Adrenal gland (tissue), 12 donors: ENCODE results near the gene EFNA4. TPM values are rescaled to one million over a fixed set of nuclear protein-coding genes. Genes with fewer than 3 reads are reported as not detected.

ENCODE experiments used
- DNase-seq, 7 donors: peaks; one replicate each; pipeline ENCODE4 v3.0.0-alpha.2; 2019 to 2020
- H3K27ac ChIP-seq, 5 donors: fragments of 200-600 bp; sonication (generic) in 4 of 5; 1 replicate in 3 of 5; 2 replicates in 2 of 5; pipeline versions ENCODE4 v1.5.1 to v1.8.0; 2016 to 2020; ENCODE audit warnings: mild to moderate bottlenecking in 1 of 5
- H3K27me3 ChIP-seq: fragments of 200-600 bp; 2 replicates; pipeline ENCODE4 v1.8.0; 2021
- H3K36me3 ChIP-seq, 2 donors: fragments of 200-600 bp; replicated peaks in 1 of 2; 1 replicate in 1 of 2; 2 replicates in 1 of 2; pipeline versions ENCODE4 v1.5.1 to v1.8.0; 2018 to 2022
- H3K4me1 ChIP-seq, 2 donors: fragments of 200-600 bp; replicated peaks in 1 of 2; 1 replicate in 1 of 2; 2 replicates in 1 of 2; pipeline versions ENCODE4 v1.5.1 to v1.8.0; 2018 to 2021
- H3K4me3 ChIP-seq, 4 donors: fragments of 200-600 bp; sonication (generic) in 3 of 4; one replicate each; pipeline ENCODE4 v1.5.1; 2016 to 2018
- H3K9me3 ChIP-seq, 3 donors: fragments of 200-600 bp; sonication (generic) in 1 of 3; replicated peaks in 1 of 3; 1 replicate in 2 of 3; 2 replicates in 1 of 3; pipeline versions ENCODE4 v1.5.1 to v1.8.0; 2016 to 2021
- POLR2A ChIP-seq, 2 donors: fragments of 450-650 bp; IDR thresholded peaks; one replicate each; pipeline ENCODE4 v1.6.1; 2017; ENCODE audit warnings: antibody characterized with exemption in 2 of 2, mild to moderate bottlenecking in 2 of 2, moderate library complexity in 1 of 2
- WGBS, 4 donors: extraction: QIAGEN DNeasy Blood & Tissue Kit in 2 of 4; methylation state at CpG; one replicate each; pipeline versions ENCODE4 v1.1.5 to v1.1.7; 2013 to 2017; 5-methylcytosine and 5-hydroxymethylcytosine counted together
- intact Hi-C, 2 donors: fragments of 100-400 bp; cut with DNase I; formaldehyde crosslinking; loops; one replicate each; pipeline versions ENCODE4 v1.14.1 to v1.15.0; 2022 to 2023
- polyA plus RNA-seq, 3 donors: library from polyadenylated mRNA; stranded (reverse); fragments of 200-250 nt in 2 of 3; fragments of 350-450 nt in 1 of 3; fragmentation: Illumina TruSeq in 1 of 3; extraction: RNeasy Lipid Tissue Mini Kit (QIAGEN cat#74804) in 1 of 3; gene quantifications; one replicate each; pipeline ENCODE4 v1.2.3, GENCODE V29; 2013 to 2014
- total RNA-seq, 9 donors: library from RNA; depleted of rRNA in 4 of 9; stranded (reverse); fragments of >200 nt in 4 of 9; fragments of 120-200 nt in 1 of 9; fragmentation: NEBNext Ultra II Directional in 1 of 9; extraction: Animal tissue kit (Norgen Biotek cat#: 25700) in 1 of 9; gene quantifications; one replicate each; pipeline versions ENCODE4 v1.1.0 to v1.2.4, GENCODE V29; 2013 to 2023
- TF ChIP-seq, protein P1 (sequence below), 6 experiments: fragments of 450-650 bp in 4 of 6; fragments of 200-600 bp in 2 of 6; sonication (generic) in 1 of 6; IDR thresholded peaks; 1 replicate in 5 of 6; 2 replicates in 1 of 6; pipeline versions ENCODE4 v1.5.1 to v1.8.0; 2016 to 2021; ENCODE audit warnings: antibody characterized with exemption in 6 of 6, mild to moderate bottlenecking in 2 of 6, moderate library complexity in 1 of 6
- donor health status: healthy with polysubstance abuse.
- donor health status: Bipolar disorder and iron deficiency.
- donor health status: DM: yes; HTN: yes; CAD: no.
- donor health status: DM: no; HTN: no; CAD: no.
- donor health status: DM: no; HTN: no; CAD: no.
- donor health status: DM: yes; HTN: yes; CAD: no.

The EFNA4 gene
- total and polyA plus RNA-seq, 12 donors, result 3.5 to 28.7 (median 12.4) TPM

DNA sequence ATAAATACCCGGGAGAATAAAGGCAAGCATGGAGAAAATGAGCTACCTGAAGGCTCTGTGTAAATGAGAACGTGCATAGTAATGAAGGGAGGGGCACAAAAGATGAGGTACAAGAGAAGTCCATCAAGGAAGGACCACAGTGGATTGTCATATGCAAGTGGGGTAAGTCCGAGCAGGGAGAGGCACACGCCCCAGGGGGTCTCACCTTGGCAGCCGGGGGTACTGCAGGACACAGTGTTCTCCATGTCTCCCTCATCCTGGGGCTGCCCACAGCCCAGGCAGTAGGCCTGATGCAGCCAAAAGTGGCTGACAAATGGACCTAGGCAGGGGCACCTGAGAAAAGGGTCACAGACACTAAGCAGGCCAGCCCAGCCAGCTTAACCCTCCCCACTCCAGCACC is 39.9 kb upstream of the EFNA4 start:
- no peaks in the 10 kb centered on the region for H3K9me3 ChIP-seq
- H3K27ac ChIP-seq, result no peak overlapping the region
- no peak overlapping the region for H3K4me3 ChIP-seq
- intact Hi-C loops, result no loop called here
- H3K27me3 ChIP-seq, result no peaks in the 10 kb centered on the region
- no peaks in the 10 kb centered on the region for H3K36me3 ChIP-seq
- 80 to 92% (median 81%) methylated on average over 4 to 5 of the region's 5 CpGs for WGBS, 4 donors
- H3K4me1 ChIP-seq, result peaks cover 0 to 5% of the 10 kb centered on the region in 2 donors
- TF ChIP-seq POLR2A (IDR thresholded peaks at IDR 0.05), result no peak
- no peak for DNase-seq

DNA sequence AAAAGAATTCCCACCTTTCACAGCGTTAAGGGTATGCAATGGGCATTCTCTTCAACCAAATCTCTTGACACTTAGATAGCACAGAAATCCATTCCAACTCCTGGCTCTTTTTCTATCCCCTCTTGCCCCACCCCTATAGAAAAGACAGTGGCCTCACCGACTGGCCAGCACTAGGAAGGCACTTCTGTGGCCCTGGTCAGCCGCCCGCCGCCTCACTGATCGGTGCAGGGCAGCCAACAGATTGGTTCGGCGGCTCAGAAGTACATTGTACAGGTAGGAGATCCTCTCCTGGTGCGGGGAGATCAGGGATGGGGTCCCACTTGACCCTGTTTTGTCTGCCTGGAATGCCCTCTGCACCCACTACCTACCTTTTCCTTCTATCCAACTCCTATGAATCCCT is 39.2 kb upstream of the EFNA4 start:
- Histone ChIP-seq H3K4me3 (no peak overlapping the region), H3K27ac (no peak overlapping the region), H3K9me3 (no peaks in the 10 kb centered on the region), H3K36me3 (no peaks in the 10 kb centered on the region), H3K27me3 (no peaks in the 10 kb centered on the region), H3K4me1 (no peaks in the 10 kb centered on the region)
- DNase-seq, result no peak
- WGBS, 4 donors, result 82 to 94% (median 91%) methylated on average over 5 to 9 of the region's 9 CpGs
- no peak for TF ChIP-seq POLR2A (IDR thresholded peaks at IDR 0.05)
- TF ChIP-seq, protein P1, sequence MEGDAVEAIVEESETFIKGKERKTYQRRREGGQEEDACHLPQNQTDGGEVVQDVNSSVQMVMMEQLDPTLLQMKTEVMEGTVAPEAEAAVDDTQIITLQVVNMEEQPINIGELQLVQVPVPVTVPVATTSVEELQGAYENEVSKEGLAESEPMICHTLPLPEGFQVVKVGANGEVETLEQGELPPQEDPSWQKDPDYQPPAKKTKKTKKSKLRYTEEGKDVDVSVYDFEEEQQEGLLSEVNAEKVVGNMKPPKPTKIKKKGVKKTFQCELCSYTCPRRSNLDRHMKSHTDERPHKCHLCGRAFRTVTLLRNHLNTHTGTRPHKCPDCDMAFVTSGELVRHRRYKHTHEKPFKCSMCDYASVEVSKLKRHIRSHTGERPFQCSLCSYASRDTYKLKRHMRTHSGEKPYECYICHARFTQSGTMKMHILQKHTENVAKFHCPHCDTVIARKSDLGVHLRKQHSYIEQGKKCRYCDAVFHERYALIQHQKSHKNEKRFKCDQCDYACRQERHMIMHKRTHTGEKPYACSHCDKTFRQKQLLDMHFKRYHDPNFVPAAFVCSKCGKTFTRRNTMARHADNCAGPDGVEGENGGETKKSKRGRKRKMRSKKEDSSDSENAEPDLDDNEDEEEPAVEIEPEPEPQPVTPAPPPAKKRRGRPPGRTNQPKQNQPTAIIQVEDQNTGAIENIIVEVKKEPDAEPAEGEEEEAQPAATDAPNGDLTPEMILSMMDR (IDR thresholded peaks at IDR 0.05), result no peak
- intact Hi-C loops, result no loop called here

DNA sequence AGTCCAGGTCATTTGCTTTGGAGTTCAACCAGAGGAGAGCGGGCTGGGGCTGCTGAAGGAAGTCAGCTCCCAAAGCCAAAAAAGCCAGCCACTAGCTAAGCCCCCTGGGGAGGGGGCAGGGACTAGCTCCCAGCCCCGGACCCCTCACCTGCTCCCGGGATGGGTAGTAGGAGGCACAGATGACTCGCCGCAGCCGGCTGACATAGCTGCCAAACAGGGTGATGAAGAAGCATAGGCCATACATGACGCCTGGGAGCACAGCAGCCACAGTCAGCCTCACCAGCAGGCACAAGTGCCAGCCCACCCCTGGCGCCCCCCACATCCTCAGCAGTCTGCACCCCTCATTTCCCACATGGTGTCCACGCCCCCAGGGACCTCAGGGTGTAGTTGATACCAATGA is 37.4 kb upstream of the EFNA4 start:
- H3K4me1 ChIP-seq, result no peaks in the 10 kb centered on the region
- TF ChIP-seq, protein P1 (IDR thresholded peaks at IDR 0.05), result no peak
- TF ChIP-seq POLR2A (IDR thresholded peaks at IDR 0.05), result no peak
- H3K27me3 ChIP-seq, result no peaks in the 10 kb centered on the region
- WGBS, 4 donors, result 58 to 80% (median 61%) methylated on average over 1 to 9 of the region's 9 CpGs
- no peaks in the 10 kb centered on the region for H3K36me3 ChIP-seq
- H3K27ac ChIP-seq, result no peak overlapping the region
- H3K9me3 ChIP-seq, result no peaks in the 10 kb centered on the region
- intact Hi-C loops, result no loop called here
- no peak overlapping the region for H3K4me3 ChIP-seq
- DNase-seq, result no peak

DNA sequence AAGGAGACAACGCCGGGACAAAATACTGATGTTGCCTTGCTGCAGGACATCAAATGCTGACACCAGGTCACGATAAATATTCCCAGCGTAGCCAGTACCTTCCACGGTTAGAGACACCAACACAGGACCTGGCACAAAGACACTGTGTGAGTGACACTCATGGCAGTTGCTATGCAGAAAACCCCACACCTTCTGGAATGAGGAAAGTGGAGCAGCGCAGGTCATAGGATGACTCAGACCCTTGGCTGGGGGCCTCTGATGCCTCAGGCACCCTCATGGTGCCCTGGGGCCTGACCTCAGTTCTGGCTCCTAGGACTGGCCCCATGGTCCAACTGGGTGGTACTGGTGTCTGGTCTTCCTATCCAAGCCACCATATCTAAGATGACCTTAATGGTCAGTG is 37.0 kb upstream of the EFNA4 start:
- H3K4me3 ChIP-seq, result no peak overlapping the region
- peak in 3 of 7 donors; percentile 48 to 56 (median 54) for DNase-seq
- intact Hi-C loops, result no loop called here
- H3K9me3 ChIP-seq, result no peaks in the 10 kb centered on the region
- H3K36me3 ChIP-seq, result no peaks in the 10 kb centered on the region
- H3K27me3 ChIP-seq, result no peaks in the 10 kb centered on the region
- TF ChIP-seq POLR2A (IDR thresholded peaks at IDR 0.05), result no peak
- TF ChIP-seq, protein P1 (IDR thresholded peaks at IDR 0.05), result no peak
- no peak overlapping the region for H3K27ac ChIP-seq
- WGBS, 4 donors, result 61 to 82% (median 79%) methylated on average over 4 to 6 of the region's 6 CpGs
- no peaks in the 10 kb centered on the region for H3K4me1 ChIP-seq

DNA sequence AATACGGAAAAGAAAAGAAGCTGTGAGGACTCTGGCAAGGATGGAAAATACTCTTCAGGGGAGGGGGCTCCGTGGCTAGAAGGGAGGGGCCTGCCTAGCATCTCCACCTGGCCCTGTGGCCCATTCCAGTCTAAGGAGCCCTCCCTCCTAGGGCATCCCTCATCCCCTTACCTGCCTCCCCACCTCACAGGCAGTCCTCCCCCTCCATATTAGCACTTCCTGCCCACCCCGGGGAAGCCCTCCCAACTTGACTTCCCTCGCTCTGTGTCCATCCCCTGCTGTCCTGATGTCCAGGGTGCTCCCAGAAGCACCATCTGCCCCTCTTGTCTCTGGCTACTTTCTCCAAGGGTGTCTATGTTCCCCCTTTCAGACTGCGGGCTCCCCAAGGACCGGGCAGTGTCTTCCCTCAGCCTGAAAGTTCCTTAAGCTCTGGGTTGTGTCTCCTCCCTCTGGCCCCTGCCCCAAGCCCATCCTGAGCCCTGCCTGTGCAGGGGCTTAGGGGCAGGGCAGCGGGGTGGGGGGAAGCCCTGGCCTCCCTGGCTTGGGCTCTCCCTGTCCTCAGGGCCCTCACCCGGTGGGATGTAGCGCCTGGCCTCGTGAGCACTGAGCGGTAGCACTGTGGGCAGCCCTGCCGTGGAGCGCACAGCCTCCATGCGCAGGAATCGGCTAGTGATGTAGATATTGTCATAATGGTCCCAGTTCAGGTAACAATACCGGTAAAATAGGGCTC is 33.9 kb upstream of the EFNA4 start:
- no peak overlapping the region for H3K27ac ChIP-seq
- no peaks in the 10 kb centered on the region for H3K27me3 ChIP-seq
- no peak for DNase-seq
- H3K36me3 ChIP-seq, result no peaks in the 10 kb centered on the region
- intact Hi-C loops, result no loop called here
- H3K9me3 ChIP-seq, result no peaks in the 10 kb centered on the region
- WGBS, 4 donors, result 86 to 92% (median 89%) methylated on average over 5 to 16 of the region's 16 CpGs
- H3K4me1 ChIP-seq, result no peaks in the 10 kb centered on the region
- no peak overlapping the region for H3K4me3 ChIP-seq
- TF ChIP-seq, protein P1 (IDR thresholded peaks at IDR 0.05), result no peak
- no peak for TF ChIP-seq POLR2A (IDR thresholded peaks at IDR 0.05)
